Upper lobe of left lung (tissue), 6 donors: ENCODE data around the gene HECTD3. TPM values are rescaled to one million over a fixed set of nuclear protein-coding genes. Genes with fewer than 3 reads are reported as not detected.

ENCODE experiments used
- ATAC-seq, 2 donors: fragments of 200-7000 bp; cut with Tn5 transposase; one replicate each; pipeline ENCODE4 v1.9.1; 2022; ENCODE audit warnings: mild to moderate bottlenecking in 2 of 2, moderate library complexity in 2 of 2; ENCODE audit not compliant: low FRiP score in 2 of 2
- DNase-seq, 2 donors: peaks; one replicate each; pipeline ENCODE4 v3.0.0-alpha.2; 2019 to 2020
- H3K27ac ChIP-seq, 4 donors: fragments of 200-600 bp; sonication (generic); one replicate each; pipeline ENCODE4 v1.5.1; 2016 to 2019
- H3K27me3 ChIP-seq, 4 donors: fragments of 200-600 bp; sonication (generic); one replicate each; pipeline ENCODE4 v1.5.1; 2017 to 2019
- H3K36me3 ChIP-seq, 4 donors: fragments of 200-600 bp; sonication (generic); one replicate each; pipeline ENCODE4 v1.5.1; 2016 to 2019
- H3K4me1 ChIP-seq, 4 donors: fragments of 200-600 bp; sonication (generic); one replicate each; pipeline ENCODE4 v1.5.1; 2018 to 2019
- H3K4me3 ChIP-seq, 4 donors: fragments of 200-600 bp; sonication (generic); one replicate each; pipeline ENCODE4 v1.5.1; 2017 to 2019; ENCODE audit warnings: mild to moderate bottlenecking in 2 of 4, moderate library complexity in 1 of 4
- H3K9me3 ChIP-seq, 4 donors: fragments of 200-600 bp; sonication (generic); one replicate each; pipeline ENCODE4 v1.5.1; 2018 to 2019
- CTCF ChIP-seq, 6 experiments: fragments of 450-650 bp in 4 of 6; fragments of 200-600 bp in 2 of 6; sonication (generic) in 2 of 6; IDR thresholded peaks; one replicate each; pipeline ENCODE4 v1.5.1; 2016 to 2019; ENCODE audit warnings: antibody characterized with exemption in 6 of 6
- EP300 ChIP-seq, 4 donors: sonication (generic); formaldehyde crosslinking; IDR thresholded peaks; one replicate each; pipeline ENCODE4 v1.5.1; 2017; ENCODE audit warnings: antibody characterized with exemption in 4 of 4, control low read depth in 2 of 4
- POLR2A ChIP-seq, 4 donors: fragments of 450-650 bp; IDR thresholded peaks; one replicate each; pipeline ENCODE4 v1.5.1; 2016 to 2017; ENCODE audit warnings: antibody characterized with exemption in 4 of 4, mild to moderate bottlenecking in 2 of 4
- POLR2AphosphoS5 ChIP-seq, 2 donors: sonication (generic); formaldehyde crosslinking; IDR thresholded peaks; one replicate each; pipeline ENCODE4 v1.5.1; 2017; ENCODE audit warnings: antibody characterized with exemption in 2 of 2
- WGBS, 2 donors: methylation state at CpG; one replicate each; pipeline ENCODE4 v1.1.5; 2017 to 2018; 5-methylcytosine and 5-hydroxymethylcytosine counted together
- total RNA-seq, 6 donors: library from RNA; depleted of rRNA in 4 of 6; stranded (reverse); fragments of >200 nt in 4 of 6; gene quantifications; one replicate each; pipeline versions ENCODE4 v1.1.0 to v1.2.1, GENCODE V29; 2016 to 2021
- donor health status: DM: no; HTN: no; CAD: no; lungs with moderate emphysema.
- donor health status: DM: no; HTN: yes; CAD: no; lungs with severe emphysema.

HECTD3 gene
- total RNA-seq, 6 donors from 2014 or later = 30.6 to 116 (median 51.2) TPM

- Histone ChIP-seq H3K4me3 (no peak overlapping the region), H3K9me3 (no peaks in the 10 kb centered on the region), H3K27ac (no peak overlapping the region), H3K36me3 (peaks cover 0 to 15% (median 0%) of the 10 kb centered on the region in 4 donors), H3K27me3 (no peaks in the 10 kb centered on the region), H3K4me1 (peaks cover 15 to 32% (median 17%) of the 10 kb centered on the region in 4 donors)
- ATAC-seq = no peak
- WGBS, 2 donors = 72 to 89% methylated on average over 2 of the region's 2 CpGs
- DNase-seq = no peak
- TF ChIP-seq CTCF (IDR thresholded peaks at IDR 0.05) = no peak
Observed at GRCh38 chr1:45016090-45016697, 5.1 kb upstream of the HECTD3 start.

DNA sequence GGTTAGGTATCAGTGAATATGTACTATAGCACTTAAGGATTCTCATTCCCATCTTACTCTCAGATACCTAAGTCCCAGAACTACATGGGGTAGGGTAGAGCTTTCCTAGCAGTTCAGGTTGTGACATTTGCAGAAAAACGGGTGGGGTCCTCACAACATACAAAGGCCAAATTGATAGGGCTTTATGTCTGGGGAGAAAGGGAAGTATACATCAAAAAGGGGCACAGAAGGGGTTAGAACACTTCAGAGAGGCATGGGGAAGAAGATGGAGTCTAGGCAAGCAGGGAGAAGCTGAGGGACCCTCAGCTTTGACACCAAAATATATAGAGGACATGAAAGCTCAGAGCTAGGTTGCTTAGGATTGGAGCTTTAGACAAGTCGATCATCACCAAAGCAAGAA lies 4.6 kb upstream of the HECTD3 start:
- TF ChIP-seq CTCF (IDR thresholded peaks at IDR 0.05) (no peak), POLR2AphosphoS5 (IDR thresholded peaks at IDR 0.05) (no peak), EP300 (IDR thresholded peaks at IDR 0.05) (no peak), POLR2A (IDR thresholded peaks at IDR 0.05) (no peak)
- Histone ChIP-seq H3K36me3 (peaks cover 0 to 15% (median 0%) of the 10 kb centered on the region in 4 donors), H3K27ac (no peak overlapping the region), H3K9me3 (no peaks in the 10 kb centered on the region), H3K4me1 (peaks cover 15 to 34% (median 17%) of the 10 kb centered on the region in 4 donors), H3K27me3 (no peaks in the 10 kb centered on the region), H3K4me3 (no peak overlapping the region)
- DNase-seq = no peak
- 74 to 79% methylated on average over 2 of the region's 2 CpGs for WGBS, 2 donors
- no peak for ATAC-seq

- Histone ChIP-seq H3K27ac (no peak overlapping the region), H3K4me3 (no peak overlapping the region), H3K36me3 (peaks cover 0 to 18% (median under 1%) of the 10 kb centered on the region in 4 donors), H3K9me3 (no peaks in the 10 kb centered on the region), H3K27me3 (no peaks in the 10 kb centered on the region), H3K4me1 (peaks cover 24 to 46% (median 28%) of the 10 kb centered on the region in 4 donors)
- TF ChIP-seq POLR2A (IDR thresholded peaks at IDR 0.05) (no peak), POLR2AphosphoS5 (IDR thresholded peaks at IDR 0.05) (no peak), CTCF (IDR thresholded peaks at IDR 0.05) (peak; percentile 79 to 93 (median 87))
- WGBS, 2 donors = 36 to 64% methylated on average over 5 to 6 of the region's 6 CpGs
- peak; percentile 64 to 68 for ATAC-seq
- DNase-seq = peak; percentile 42 to 77
Observed at GRCh38 chr1:45014321-45015028, 3.4 kb upstream of the HECTD3 start.

- H3K4me1 ChIP-seq = peaks cover 29 to 54% (median 29%) of the 10 kb centered on the region in 4 donors
- no peak overlapping the region for H3K27ac ChIP-seq
- H3K27me3 ChIP-seq = no peaks in the 10 kb centered on the region
Observed at GRCh38 chr1:45013551-45014209, 2.6 kb upstream of the HECTD3 start.

More at GRCh38 chr1:45013551-45014209, 2.6 kb upstream of the HECTD3 start:
- Histone ChIP-seq H3K36me3 (peaks cover 4 to 26% (median 7%) of the 10 kb centered on the region in 4 donors), H3K4me3 (no peak overlapping the region), H3K9me3 (no peaks in the 10 kb centered on the region)
- no peak for TF ChIP-seq POLR2AphosphoS5 (IDR thresholded peaks at IDR 0.05)
- no peak for TF ChIP-seq CTCF (IDR thresholded peaks at IDR 0.05)
- TF ChIP-seq POLR2A (IDR thresholded peaks at IDR 0.05) = no peak
- TF ChIP-seq EP300 (IDR thresholded peaks at IDR 0.05) = no peak
- DNase-seq (no peak), ATAC-seq (no peak)
- 77 to 86% methylated on average over 10 to 12 of the region's 12 CpGs for WGBS, 2 donors
